GM15510 (cell line): Measurements from ENCODE around the gene TSPEAR.

Source experiments
- POLR2A ChIP-seq: IDR thresholded peaks from 3 replicates; pipeline ENCODE4 v1.6.1; 2011; ENCODE audit warnings: borderline replicate concordance; ENCODE audit not compliant: insufficient read length; ENCODE audit errors: extremely low read depth

The TSPEAR gene

DNA sequence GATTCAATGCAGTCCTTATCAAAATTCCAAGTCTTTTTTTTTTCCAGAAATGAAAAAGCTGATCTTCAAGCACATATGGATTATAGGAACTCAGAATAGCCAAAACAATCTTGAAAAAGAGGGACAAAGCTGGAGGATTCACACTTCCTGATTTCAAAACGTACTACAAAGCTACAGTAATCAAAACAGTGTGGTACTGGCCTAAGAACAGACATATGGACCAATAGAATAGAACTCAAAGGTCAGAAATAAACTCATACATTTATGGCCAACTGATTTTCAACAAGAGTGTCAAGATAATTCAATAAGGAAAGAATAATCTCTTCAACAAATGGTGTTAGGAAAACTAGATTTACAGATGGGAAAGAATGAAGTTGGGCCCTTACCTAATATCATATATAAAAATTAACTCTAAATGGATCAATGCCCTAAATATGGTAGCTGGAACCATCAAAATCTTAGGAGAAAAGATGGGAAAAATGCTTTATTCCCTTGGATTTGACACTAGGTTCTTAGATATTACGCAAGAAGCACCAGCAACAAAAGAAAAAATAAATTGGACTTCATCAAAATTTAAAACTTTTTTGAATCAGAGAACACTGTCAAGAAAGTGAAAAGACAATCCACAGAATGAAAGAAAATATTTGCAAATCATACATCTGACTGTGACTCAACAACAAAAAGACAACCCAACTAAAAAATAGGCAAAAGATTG is 18.4 kb downstream of the TSPEAR start:
- no peak for TF ChIP-seq POLR2A

DNA sequence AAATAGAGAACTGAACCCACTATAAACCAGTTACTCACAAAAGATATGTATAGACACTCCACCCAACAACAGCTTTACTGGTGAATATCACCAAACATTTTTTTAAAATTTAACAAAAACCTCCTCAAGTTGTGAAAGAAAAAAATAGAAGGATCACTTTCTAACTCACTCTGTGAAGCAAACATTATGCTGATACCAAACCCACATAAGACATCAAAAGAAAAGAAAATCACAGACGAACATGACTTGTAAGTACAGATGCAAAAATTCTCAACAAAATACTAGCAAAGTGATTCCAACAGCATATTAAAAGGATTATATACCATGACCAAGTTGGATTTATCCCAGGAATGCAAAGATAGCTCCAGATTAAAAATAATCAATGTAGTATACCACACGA is 19.7 kb downstream of the TSPEAR start:
- no peak for TF ChIP-seq POLR2A

DNA sequence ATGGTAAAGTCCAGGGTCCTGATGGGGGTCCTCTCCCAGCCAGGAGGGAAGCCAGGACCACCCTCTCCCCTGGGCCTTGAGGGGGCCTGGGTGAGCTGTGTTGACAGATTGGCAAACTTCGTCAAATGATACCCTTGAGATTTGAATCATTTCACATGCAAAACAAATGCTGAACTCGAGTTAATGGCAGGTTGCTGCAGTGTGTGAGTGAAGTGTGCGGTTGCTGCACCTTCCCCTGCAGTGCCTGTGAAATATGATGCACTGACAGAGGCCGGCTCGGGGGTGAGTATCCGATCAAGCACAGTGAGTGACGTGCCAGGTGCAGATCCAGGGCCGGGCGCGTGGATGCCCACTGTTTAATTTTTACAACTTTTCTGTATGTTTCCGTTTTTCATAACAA is 23.7 kb downstream of the TSPEAR start:
- no peak for TF ChIP-seq POLR2A

DNA sequence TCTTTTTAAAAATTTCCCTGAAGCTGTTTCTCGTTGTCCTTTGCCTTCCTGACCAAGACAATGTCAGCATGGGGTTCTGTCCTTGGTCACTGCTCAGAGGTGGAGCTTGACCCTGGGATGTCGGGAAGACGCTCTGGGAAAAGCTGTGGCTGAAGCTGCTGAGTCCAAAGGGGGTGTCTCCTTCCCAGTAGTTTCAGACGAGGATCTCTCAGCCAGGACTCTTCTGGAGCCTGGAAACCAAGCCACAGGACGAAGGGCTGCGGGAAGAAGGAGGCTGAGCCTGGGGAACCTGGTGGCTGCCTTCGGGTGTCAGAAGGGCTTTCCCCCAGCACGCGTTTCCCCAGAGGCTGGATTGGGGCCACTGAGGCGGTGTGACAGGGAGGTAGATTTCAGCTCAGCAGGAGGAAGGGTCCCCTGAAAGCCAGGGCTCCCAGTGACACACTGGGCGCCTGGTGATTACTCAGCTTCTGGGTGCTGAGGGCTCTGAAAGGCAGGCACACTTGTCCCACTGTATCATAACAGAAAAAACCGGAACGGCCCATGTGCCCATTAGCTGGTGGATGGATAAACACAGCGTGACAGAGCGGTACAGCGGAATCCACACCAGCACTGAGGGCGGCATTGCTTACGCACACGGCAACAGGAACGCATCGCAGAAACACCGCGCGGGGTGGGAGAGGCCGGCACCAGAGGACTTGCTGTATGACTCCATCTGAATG is 24.4 kb downstream of the TSPEAR start:
- TF ChIP-seq POLR2A = no peak

DNA sequence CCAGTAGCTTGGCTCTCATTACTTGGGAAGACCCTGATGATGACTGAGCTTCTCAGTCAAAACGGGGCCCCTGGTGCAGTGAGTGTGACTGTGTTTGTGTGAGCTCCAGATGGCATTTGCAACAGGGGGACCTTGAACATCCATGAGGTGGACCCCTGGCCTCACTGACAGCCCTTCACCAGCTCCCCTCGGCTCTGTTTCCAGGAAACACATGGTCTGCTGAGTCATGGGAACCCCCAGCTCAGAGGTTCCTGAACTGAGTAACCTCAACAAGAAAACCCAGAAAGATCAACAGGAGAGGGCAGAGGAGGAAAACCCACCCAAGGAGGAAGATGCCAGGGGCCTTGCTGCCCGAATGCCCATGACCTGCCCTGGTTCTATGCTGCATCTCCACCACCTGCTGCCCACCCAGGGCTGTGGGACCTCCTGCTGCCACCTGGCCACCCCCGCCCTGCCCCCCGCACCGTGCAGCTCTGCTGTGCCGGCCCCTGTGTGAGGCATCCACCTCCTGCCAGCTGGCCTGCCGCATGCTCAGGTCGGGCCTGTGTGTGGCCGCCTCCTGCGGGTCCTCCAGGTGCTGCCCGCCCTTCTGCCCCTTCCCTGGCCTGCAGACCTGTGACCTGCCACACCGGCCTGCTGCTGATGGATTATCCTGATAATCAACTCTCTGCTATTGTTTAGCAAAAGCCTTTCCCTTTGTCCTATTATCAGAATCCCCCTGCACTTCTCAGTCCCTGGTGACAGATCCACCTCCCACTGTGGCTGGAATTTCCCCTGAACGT is 25.2 kb downstream of the TSPEAR start:
- TF ChIP-seq POLR2A = no peak

DNA sequence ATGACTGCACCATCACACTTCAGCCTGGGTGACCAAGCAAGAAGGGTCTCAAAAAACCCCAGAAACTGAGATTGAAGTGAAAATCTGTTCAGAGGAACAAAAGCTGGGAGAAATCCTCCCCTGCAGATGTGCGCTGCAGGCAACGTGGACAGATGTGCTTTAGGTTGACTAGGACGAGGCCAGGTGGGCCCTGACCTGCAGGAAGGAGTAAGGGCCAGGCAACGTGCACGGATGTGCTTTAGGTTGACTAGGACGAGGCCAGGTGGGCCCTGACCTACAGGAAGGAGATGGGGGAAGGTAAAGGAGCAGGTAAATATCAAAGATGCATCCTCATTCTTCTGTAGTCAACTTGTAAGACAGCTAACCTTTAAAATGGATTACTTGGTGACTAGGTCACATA is 26.9 kb downstream of the TSPEAR start:
- TF ChIP-seq POLR2A = no peak

DNA sequence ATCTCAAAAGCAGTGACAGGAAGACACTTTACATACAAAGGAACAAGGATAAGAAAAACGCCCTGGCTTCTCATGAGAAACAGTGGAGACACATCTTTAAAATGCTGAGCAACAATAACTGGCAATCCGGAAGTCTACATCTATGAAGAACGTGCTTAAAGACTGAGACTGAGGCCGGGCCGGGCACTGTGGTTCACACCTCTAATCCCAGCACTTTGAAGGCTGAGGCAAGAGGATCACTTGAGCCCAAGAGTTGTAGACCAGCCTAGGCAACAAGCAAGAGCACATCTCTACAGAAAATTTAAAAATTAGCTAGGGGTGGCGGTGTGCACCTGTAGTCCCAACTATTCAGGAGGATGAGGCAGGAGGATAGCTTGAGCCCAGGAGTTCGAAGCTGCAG is 27.3 kb downstream of the TSPEAR start:
- TF ChIP-seq POLR2A = no peak

DNA sequence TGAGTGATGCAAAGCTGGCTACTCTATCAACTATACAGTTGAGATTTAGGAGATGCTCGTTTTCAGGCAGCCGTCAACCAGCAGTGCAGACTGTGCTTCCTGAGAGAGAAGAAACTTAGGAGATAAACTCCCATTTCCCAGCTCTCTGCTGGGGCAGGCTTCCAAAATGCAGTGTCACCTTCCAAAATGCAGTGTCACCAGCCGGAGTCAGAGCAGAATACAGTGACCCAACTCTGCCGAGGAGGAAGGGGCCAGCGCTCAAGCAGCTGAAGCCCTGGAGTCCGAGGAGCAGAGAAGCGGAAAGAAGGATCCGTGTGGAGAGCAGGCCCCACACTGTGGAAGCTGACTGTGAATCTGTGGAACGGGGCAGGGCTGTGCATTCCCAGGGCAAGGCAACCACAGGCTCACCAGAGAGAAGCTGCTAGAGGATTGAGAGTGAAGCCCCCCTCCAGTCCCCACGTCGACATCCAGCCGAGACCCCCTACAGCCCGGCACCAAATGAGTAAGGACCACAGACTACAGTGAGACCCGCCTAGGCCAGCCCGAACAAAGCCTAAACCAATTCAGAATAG is 28.7 kb downstream of the TSPEAR start:
- no peak for TF ChIP-seq POLR2A

DNA sequence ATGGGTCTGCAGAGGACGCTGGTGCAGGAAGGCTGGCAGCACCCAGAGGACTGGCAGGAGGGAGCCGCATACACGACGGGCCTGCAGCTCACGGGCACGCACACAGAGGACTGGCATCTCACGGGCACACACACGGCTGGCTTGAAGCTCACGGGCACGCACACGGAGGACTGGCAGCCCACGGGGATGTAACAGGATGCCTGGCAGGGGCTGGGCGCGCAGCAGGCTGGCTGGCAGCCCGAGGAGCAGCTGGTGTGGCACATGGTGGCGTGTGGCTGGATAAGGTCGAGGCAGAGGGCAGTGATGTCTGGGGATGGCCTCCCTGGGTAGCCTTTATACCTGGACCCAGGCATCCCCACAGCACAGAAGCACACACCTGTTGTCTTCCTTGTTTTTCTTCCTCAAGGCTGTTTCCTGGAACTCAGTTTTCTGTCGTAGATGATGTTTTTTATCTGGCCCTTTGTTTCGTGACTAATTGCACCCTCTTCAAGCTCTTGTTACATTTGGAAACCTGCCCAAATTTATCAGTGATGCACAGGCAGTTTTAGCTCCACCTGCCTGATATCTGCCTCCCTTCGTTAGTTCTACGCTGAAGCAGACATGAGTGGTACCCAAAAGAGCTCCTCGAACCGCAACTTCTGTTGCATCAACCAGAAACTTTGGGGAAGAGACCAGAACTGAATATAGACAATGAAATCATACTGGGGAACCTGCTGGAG is 29.4 kb downstream of the TSPEAR start, which contains the start of gene KRTAP12-1:
Gene KRTAP12-1, minus strand, starts transcription at position 303 of the 719 bp plus-strand sequence. Its CDS starts 40 bp downstream, at position 263.
- no peak for TF ChIP-seq POLR2A

DNA sequence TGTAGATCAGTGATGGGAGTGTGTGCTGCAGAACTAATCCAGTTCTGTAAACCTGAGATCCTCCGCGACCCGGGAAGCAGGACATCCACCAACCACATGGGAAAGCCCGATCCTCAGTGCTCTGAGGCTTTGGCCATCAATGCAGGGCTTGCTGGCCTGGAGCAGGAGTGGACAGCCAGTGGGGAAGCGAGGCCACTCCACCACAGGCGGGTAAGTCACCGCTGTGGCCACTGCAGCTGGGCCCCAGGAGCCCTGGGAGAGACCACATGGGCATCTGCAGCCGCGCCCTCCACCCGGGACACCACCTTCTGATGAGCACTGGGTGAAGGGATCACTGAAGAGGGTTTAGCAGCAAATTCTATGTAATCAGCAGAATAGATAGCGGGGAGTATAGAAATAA is 30.2 kb downstream of the TSPEAR start:
- TF ChIP-seq POLR2A = no peak

DNA sequence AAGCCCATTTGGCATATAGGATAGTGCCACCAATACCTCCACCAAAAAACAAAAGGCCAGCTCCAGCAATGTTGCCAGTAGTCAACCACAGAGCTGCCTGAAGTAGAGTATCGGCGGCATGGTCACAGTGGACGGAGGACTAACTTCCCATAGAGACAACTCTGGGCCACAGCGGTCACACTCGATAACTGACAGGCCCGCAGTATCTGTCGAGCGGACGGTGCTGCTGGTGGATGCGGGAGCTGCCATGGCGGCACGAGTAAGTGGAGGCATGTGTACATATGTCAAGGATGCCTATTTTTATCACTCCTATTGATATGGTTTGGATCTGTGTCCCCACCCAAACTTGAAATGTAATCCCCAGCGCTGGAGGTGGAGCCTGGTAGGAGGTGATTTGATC is 33.5 kb downstream of the TSPEAR start:
- TF ChIP-seq POLR2A = no peak

DNA sequence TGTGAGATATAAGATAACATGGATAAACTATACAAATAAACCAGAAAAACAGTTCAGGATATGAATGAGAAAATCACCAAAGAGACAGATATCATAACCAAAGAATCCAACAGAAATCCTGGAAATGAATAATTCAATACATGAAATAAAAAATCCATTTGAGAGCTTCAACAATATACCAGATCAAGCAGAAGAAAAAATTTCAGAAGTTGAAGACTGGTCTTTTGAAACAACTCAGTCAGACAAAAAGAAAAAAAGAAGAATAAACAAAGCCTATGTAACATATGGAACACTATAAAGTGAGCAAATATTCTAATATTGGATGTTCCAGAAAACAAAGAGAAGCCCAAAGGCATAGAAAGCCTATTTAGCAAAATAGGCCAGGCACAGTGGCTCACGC is 39.5 kb downstream of the TSPEAR start:
- TF ChIP-seq POLR2A = no peak

DNA sequence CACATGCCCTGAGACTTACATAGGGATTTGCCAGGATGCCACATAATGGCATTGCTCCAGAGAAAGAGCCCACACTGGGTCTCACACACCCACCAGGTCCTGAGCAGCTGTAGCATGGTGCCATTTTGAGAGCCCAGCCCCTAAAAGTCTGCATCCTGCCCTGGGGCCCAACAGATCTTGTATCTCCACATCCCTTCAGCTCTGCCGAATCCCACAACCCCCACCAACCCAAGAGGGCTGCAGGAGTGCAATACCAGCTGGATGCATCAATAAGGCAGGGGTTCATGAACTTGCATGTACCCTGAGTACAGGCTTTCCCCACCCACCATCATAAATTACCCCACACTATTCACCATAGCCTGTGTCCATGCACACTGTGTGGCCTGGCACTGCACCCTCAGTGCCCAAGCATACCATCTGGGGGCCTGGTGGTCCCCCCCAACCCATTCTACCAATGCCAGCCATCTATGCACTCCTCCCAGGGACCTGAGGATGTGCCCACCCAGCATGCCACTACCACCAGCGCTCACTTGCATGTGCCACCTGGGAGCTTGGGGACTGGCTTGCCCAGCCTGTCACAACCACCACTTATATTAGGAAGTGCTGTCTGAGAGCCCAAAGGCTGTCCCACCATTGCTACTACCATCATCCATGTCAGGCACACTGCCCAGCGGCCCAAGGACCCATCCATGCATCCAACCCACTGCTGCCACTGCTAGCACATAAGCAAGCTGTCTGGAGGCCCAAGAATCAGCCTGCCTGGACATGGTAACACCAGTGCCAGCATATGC is 40.5 kb downstream of the TSPEAR start:
- no peak for TF ChIP-seq POLR2A

DNA sequence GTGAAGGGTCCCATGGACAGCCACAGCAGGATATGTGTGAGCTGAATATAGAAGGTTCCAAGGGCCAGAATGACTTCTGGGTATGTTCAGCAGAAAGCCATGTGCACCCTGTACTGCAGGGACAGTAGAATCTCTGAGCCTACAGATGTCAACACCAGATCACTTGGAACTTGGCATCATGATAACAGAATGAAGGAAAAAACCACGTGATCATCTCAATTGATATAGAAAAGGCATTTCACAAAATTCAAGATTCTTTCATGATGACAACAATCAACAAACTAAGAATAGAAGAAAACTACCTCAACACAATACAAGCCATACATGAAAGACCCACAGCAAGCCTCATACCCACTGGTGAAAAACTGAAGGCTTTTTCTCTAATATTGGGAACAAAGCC is 43.8 kb downstream of the TSPEAR start:
- no peak for TF ChIP-seq POLR2A
